NCI-H1417 treated with DMSO at 0.1 percent for 48 hours (cell line): ENCODE measurements around the gene EIF2B4.
"Not testable (repeated sequence)": the region's sequence is repeated elsewhere in the genome, so short reads cannot be mapped to it uniquely, and the experiment has no call there.

Source experiments
- DNase-seq: peaks from one replicate; lab custom pipeline; 2025; lab: John Stamatoyannopoulos, UW

EIF2B4 gene

DNA sequence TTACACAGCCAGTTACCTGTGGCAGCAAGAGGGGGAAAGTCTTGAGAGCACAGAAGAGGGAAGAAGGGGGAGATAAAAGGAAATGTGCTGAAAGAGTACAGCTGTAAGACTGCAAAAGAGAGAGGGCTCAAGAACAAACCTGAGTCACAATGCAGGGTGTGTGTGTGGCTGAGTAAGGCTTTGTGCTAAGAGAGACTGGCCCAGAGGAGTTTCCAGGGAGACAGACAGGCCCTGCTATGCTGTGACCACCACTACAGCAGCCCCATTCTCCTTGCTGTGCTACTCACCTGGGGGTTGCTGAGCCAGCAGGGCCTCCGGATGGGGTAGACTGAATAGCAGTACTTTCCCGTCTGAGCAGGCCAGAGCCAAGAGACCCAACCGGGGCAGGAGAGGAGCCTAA is 34.8 kb downstream of the EIF2B4 start:
- no peak for DNase-seq

- DNase-seq = no peak
Observed at GRCh38 chr2:27324720-27325119, 45.4 kb downstream of the EIF2B4 start.

DNA sequence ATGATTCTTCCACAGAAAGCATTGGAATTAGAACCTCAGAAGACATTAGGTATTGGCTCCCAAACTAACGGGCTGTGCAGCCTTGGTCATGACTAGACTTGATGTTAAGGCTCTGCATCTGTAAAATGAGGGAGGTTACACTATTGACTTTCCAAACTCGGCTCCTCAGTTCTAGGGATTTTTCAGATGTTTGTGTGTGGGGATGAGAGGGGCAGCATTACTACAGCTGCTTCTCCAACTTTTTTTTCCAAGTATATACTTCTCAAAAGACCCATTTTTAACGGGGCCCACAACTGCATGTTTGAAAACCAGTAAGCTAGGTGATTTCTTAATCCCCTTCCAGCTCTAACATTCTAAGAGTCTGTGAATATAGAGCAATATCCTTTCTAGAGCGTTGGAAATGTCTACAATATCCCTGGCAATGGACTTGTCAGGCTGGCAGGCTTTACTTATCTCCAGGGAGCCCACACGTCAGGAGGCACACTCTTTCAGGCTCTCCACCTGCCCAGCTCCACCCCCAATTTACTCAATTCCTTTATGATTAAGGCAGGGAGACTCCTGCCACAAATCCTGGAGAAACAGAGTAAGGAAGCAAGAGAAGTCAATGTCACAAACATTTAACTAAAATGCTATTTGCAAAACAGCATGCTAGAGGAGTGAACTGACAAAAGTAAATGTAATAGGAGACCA is 46.4 kb downstream of the EIF2B4 start:
- DNase-seq = no peak

DNA sequence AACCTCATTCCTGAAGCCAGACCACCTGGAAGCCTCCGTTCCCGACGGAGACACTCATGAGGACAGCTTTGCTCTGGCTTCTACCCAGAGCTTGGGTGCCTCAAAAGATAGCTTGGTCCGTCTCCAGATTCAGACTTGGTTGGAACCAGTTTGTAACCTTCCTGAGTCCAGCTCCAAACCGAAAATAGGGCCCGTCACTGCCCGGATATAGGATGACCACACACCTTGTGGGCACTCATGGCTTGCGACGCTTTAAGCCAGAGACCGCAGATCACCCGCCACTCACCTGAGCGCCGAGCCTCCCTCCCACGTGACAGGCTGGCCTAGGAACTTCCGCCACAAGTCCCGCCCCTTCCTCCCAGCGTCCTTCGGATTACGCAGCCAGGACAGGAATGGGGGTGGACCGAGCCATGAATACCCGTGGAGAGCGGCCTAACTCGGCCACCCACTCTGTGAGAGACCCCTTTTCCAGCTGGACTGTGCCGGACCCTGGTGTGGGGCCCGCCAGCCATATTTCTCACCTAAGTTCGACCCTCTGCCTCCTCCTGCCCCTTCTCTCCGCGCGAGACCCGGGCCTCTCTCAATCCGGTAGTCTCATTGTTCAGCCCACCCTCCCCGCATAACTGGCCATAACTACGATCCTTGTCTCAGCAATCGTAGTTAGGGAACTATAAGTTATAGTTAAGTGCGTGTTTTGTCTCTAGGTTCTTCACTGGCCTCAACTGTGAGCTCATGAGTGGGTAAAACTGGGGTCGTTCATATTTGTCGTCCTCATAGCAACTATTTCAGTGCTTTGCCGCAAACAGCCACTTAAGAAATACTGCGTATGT is 47.2 kb downstream of the EIF2B4 start, which contains the start of gene MPV17:
Gene MPV17 (minus strand): TSS at position 332 of the 830 bp plus-strand sequence. CDS start 580 bp downstream, outside the sequence.
- DNase-seq = peak; percentile 75

GRCh38 chr2:27322301-27322765 is 47.8 kb downstream of the EIF2B4 start:
- no peak for DNase-seq

DNA sequence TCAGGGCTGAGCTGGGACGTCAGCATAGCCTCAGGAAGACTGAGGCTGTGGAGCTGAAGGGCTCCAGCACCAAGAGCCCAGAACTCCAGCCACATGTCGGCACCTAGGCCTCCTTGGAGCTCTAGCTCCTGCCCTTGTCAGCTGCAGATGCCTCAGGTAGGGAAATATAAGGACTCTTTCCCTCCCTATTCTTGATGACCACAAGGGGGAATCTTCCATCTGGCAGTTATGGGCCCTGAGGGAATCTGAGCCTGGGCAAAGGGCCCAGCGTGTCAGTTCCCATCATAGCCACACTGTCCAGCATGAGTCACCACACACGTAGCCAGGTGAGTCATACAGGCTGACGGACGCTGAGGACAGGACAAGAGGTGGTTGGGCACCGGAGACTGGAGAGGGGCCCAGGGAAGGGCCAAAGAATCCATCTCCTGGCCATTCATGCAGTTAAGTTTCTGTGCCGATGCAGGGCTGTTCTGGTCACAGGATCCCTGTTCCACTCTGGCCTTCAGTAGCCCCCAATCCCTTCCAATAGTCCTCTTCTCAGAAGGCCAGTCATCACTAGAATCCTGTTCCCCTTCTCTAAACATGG is 49.1 kb downstream of the EIF2B4 start:
- DNase-seq = no peak

DNA sequence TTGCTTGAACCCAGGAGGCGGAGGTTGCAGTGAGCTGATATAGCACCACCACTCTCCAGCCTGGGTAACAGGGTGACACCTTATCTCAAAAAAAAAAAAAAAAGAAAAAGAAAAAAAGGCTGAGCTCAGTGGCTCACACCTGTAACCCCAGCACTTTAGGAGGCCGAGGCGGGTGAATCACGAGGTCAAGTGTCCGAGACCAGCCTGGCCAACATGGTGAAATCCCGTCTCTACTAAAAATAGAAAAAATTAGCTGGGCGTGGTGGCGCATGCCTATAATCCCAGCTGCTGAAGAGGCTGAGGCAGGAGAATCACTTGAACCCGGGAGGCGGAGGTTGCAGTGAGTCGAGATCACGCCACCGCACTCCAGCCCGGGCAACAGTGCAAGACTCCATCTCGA is 50.3 kb downstream of the EIF2B4 start:
- DNase-seq = not testable (repeated sequence)

DNA sequence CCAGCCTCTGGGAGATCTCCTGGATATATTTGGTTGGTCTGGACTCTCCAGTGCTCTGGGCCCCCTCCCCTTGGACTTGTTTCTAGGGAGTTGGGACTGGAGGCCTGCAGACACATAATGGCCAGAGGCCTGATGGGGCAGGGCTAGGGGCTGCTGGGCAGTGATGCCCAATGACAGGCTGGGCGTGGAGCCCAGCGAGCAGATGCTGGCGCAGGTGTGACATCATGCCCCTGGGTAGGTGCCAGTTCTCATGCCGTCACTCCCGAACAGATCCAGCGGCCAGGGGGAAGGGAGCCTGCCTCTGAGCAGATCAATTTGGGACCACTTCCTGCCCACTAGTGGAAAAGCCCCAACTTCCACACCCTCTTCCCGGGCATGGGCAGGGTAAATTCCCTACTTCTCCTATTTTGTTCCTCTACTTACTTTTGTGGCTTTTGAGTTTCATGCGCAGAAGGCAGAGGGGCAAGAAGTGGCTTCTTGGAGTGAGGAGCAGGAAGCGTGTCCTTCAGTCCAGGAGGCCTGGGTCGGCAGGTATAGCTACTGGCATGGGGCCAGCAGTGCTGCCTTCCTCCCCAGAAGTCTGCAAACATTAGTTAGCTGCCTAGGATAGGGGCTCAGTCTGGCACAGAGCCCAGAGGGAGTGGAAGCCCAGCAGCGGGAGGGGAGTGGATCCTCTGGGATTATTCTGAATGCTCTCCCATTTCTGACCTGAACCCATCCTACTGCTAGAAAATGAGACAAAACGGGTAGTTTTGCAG is 53.3 kb downstream of the EIF2B4 start:
- DNase-seq = no peak

DNA sequence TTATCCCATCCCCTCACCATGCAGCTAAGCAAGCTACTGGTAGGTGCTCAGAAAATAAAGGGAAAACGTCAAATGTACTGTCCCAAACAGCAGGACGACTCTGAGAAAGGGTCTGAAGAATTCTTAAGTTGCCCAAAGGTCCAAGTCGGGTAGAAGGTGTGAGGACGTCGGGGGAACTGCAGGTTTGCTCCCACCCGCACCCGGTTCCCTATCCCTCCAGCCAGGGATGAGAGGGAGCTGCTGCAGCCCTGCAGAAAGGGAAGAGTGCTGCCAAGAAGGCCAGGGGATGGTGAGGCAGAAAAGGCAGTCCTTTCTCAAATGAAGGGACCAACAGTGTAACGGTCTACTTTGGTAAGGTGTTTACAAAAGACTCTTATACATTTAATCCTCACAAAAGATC is 55.0 kb downstream of the EIF2B4 start:
- DNase-seq = no peak

GRCh38 chr2:27314709-27315108 is 55.4 kb downstream of the EIF2B4 start:
- no peak for DNase-seq
